CD4-positive, alpha-beta T cell treated with Interleukin-12 subunit alpha and Interleukin-12 subunit beta, for 1 hour (primary cell): ENCODE measurements around the gene PPP1R3G.
"Not testable (repeated sequence)": the region's sequence is repeated elsewhere in the genome, so short reads cannot be mapped to it uniquely, and the experiment has no call there.

ENCODE experiments used
- DNase-seq: peaks from one replicate; pipeline ENCODE4 v3.0.0-alpha.2; 2020

PPP1R3G gene

GRCh38 chr6:5096482-5096881 lies 11.3 kb downstream of the PPP1R3G start:
- DNase-seq: no peak

DNA sequence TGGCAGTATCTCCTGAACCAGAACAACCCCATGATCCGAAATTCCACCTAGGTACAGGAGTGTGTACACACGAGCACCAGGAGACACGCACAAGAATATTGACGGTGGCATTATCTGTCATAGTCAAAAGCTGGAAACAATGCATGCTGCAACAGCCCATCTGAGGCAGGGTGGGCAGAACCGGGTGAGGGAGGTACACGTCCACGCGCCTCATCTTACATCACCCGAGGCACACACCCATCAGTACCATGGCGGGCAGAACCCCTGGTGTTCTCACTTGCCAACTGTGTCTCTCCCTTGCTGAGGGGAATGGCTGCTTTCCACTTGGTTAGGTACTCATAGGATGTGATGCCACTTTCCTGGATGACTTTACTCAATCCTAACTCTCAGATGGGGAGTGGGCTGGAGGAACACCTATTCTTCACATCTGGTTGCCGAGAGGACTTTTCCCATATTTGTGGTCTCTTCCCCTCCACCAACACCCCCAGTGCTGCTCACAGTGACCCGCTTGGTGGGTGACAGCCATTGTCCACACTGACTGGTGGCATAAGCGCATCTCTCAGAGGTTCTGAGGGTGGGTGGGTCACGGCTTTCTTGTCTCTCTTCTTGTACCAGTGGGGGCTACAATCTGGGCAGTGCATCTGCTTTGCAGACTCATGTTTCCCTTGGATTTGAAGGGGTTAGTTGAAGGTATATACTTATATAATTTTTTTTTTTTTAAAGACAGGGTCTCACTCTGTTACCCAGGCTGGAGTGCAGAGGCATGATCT lies 13.5 kb downstream of the PPP1R3G start:
- DNase-seq: no peak

DNA sequence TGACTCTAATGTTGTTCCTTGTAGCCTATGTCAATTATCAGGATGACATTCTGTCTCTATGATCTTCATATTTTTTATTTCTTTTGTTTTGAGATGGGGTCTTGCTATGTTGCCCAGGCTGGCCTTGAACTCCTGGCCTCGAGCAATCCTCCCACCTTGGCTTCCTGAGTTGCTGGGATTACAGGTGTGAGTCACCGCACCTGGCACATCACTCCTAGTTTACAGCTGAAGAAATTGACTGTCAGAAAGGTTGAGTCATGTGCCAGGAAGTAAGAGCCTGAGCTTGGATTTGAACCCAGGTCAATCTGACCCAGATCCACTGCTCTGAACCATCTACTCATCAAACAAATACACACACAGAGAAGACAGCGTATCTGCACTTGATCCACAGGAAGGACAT lies 14.4 kb downstream of the PPP1R3G start:
- no peak for DNase-seq

GRCh38 chr6:5100806-5101205 lies 15.7 kb downstream of the PPP1R3G start:
- DNase-seq: no peak

- DNase-seq: no peak
Observed at GRCh38 chr6:5102267-5102970, 17.3 kb downstream of the PPP1R3G start.

GRCh38 chr6:5103250-5103649 lies 18.1 kb downstream of the PPP1R3G start:
- DNase-seq: no peak

DNA sequence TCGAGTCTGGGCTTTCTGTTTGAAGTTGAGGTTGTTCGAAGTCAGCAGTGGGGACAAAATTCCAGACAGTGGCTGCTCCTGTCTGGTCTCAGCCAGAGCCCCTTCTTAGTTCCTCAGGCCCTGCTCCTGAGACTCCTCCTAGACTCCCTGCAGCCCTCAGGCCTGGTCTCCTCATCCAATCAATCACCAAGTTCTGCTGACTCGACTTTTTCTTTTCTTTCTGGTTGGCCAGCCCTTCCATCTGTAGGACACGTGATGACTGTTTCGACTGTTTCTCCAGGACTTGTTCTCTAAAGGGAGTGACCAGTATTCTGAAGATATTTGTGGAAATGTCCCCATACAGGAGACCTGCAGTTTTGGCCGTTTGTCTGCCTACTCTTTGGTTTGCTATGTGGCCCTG lies 19.5 kb downstream of the PPP1R3G start:
- DNase-seq: no peak

- no peak for DNase-seq
Observed at GRCh38 chr6:5105146-5105545, 20.0 kb downstream of the PPP1R3G start.

- DNase-seq: no peak
Observed at GRCh38 chr6:5107341-5107740, 22.2 kb downstream of the PPP1R3G start.

- no peak for DNase-seq
Observed at GRCh38 chr6:5108068-5108467, 22.9 kb downstream of the PPP1R3G start.

DNA sequence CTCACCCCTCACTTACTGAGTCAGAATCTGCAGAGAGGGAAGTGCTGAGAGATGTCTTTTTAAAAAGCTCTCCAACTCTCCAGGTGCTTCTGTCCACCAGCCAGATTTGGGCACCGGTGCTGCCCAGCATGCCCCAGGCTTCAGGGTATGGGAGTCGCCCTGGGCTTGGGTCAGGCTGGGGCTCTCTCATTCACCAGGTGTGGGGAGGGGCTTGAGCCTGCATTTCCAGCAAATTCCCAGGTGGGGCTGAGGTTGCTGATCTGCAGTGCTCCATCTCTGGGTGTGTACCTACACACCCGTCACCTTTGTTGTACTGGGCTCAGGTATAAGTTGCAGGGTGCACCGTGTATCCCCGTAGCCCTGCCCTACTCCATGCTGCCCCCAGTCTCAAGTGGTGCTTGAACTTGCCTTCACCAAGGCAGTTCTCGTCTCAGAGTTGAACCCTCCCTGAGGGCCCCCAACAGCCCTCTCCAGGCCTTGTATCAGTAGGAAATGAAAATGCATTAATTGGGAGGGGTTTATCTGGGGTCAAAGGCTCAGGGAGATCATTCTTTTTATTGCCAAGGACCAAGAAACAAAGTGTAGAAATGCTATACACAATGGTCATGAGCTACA lies 23.5 kb downstream of the PPP1R3G start:
- no peak for DNase-seq

- no peak for DNase-seq
Observed at GRCh38 chr6:5109436-5109835, 24.3 kb downstream of the PPP1R3G start.

GRCh38 chr6:5110246-5110645 lies 25.1 kb downstream of the PPP1R3G start:
- DNase-seq: no peak

- DNase-seq: no peak
Observed at GRCh38 chr6:5111626-5112025, 26.5 kb downstream of the PPP1R3G start.

GRCh38 chr6:5112066-5112799 lies 27.1 kb downstream of the PPP1R3G start:
- no peak for DNase-seq

GRCh38 chr6:5113096-5113495 lies 28.0 kb downstream of the PPP1R3G start:
- no peak for DNase-seq

DNA sequence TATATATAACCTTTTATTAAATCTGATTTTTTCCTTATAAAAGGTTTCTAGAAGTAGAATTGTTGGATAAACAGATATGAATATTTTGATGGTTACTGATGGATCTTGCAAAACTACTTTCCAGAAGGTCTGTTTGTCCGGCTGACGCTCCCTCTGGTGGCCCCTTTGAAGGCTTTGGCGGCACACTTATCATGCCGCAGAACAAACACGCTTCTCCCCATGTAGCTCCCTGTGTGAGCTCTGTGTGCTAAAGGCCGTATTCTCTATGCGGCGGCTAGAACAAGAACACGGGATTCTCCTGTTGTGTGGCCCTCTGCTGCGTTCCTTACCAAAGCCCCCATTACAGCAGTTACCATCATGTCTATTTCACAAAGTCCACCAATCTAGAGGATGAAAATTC lies 30.0 kb downstream of the PPP1R3G start:
- DNase-seq: no peak

DNA sequence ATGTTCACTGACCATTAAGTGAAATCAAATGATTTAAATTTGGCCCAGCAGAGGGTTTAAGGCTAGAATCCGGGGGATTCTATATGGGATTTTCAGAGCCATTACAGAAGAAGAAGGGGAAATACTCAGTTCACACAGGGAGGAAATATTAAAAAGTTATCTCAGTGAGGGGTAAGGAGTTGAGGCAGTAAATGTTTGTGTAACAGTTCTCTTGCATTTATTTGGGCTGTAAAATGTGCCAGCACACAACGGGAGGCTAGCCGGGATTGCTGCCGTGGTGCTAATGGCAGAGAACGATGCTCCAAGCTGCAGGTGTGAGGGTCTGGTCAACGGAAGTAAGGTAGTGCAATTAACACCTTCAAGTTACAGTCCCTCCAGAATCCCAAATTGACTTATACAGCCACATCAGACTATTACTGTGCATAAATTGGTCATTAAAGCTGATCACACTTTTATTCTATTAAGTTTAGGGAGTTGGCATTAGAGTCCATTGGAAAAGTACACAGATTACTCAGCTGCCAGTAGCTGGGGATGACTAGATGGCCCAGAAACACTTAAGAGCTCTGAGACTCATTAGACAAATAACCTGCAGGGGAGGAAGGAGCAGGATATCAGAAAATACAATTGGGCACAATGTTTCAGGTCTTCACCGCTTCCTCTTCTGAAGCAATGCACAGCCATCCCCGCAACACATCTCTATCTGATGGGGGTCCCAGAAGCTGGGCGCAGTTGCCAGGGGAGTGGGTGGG lies 31.3 kb downstream of the PPP1R3G start:
- DNase-seq: no peak

DNA sequence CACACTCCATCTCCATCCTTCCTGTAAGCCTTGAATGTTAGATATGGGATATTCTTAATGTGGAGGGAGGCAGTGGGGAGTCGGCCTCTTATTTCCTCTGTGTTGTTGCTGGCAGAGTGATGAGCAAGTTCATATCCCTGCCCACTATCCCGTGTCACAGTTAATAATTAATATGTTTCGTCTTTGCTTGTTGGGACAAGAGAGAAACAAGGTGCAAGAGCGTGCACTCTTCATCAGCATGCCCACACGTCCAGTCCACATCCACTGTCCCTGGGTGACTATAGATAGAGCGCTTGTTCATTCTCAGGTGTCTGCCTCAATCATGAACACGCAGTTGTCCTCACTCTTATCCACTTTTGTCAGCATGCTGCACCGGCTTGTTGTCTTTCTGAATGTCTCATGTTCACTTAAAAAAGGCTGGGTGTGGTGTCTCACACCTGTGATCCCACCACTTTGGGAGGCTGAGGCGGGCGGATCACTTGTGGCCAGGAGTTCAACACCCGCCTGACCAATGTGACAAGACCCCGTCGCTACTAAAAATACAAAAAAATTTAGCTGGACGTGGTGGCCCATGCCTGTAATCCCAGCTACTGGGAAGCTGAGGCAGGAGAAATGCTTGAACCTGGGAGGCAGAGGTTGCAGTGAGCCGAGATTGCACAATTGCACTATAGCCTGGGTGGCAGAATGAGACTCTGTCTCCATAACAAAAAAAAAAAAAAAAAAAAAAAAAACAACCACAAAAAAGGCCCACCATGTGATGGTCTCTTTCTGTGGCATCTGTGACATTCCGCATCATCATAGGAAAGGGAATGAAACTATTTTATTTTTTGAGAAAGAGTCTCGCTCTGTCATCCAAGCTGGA lies 34.2 kb downstream of the PPP1R3G start:
- DNase-seq: no peak

- no peak for DNase-seq
Observed at GRCh38 chr6:5120011-5120410, 34.9 kb downstream of the PPP1R3G start.

DNA sequence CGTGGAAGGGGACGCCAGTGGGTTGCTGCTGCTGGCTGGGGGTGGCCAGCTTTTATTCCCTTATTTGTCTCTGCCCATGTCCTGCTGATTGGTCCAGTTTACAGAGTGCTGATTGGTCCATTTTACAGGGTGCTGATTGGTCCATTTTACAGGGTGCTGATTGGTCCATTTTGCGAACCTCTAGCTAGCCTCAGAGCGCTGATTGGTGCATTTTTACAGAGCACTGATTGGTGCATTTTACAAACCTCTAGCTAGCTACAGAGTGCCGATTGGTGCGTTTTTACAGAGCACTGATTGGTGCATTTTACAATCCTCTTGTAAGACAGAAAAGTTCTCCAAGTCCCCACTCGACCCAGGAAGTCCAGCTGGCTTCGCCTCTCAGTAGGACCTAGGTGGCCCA lies 35.4 kb downstream of the PPP1R3G start:
- not testable (repeated sequence) for DNase-seq

GRCh38 chr6:5121479-5121878 lies 36.3 kb downstream of the PPP1R3G start:
- no peak for DNase-seq
